Left lobe of liver (tissue), 2 donors: ENCODE results near the gene GPHN. TPM values are rescaled to one million over a fixed set of nuclear protein-coding genes. Genes with fewer than 3 reads are reported as not detected.
"Not testable (repeated sequence)": the region's sequence is repeated elsewhere in the genome, so short reads cannot be mapped to it uniquely, and the experiment has no call there.

Source experiments
- ATAC-seq: fragments of 200-7000 bp; cut with Tn5 transposase; one replicate; pipeline ENCODE4 v1.9.1; 2020; ENCODE audit warnings: mild to moderate bottlenecking, moderate library complexity
- DNase-seq: peaks from one replicate; pipeline ENCODE4 v3.0.0-alpha.2; 2020; ENCODE audit warnings: low spot score
- total RNA-seq: library from RNA; stranded (reverse); gene quantifications from one replicate; pipeline ENCODE4 v1.2.1, GENCODE V29; 2021
- donor health status: DM: no; HTN: no; CAD: no; lungs with moderate emphysema.
- donor health status: DM: no; HTN: yes; CAD: no.

The GPHN gene
- total RNA-seq, 1 donor from 2014 or later, result 43.0 TPM

DNA sequence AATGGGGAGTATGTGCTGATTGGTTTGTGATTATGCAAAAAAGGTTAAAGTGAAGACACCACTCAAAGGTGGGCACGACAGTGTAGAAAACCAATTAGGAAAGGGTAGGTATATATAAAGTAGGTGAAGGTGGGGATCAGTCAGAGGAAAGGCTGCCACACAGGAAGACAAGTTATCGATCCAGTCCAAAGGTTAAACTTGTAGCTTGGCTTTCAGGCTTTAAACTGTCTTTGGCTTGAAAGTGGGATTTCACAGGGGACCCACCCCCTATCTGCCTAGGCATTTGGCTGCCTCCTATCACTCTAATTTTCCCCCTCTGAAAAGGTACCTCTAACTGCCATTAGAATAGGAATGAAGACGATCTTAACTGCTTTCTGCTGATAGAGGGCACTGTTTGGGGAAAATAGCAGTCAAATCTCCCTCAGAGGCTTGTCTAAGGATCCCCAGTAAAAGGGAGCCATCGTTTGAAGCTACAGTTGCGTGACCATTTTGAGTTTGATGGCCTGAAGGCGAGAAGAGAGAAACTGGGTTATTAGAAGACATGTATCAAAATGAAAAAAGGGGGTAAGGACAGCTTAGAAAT lies 250.2 kb downstream of the GPHN start:
- DNase-seq (no peak), ATAC-seq (peak; percentile 83)

DNA sequence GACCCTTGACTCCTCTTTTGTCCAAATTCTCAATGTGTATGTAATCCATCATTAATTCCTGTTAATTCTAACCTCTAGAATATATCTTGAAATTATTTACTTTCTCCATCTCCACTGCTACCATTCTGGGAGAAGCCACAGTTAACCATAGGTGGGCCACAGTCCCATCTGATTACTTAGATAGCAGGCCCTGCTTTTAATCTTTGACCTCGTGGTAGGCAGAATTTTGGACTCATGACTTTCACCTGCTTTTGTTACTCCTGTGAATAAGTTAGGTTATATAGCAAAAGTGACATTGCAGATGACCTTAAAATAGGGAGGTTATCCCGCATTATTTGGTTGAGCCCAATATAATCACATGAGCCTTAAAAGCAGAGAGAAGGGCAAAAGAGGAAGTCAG lies 264.2 kb downstream of the GPHN start:
- ATAC-seq, result peak; percentile 66
- DNase-seq, result no peak

DNA sequence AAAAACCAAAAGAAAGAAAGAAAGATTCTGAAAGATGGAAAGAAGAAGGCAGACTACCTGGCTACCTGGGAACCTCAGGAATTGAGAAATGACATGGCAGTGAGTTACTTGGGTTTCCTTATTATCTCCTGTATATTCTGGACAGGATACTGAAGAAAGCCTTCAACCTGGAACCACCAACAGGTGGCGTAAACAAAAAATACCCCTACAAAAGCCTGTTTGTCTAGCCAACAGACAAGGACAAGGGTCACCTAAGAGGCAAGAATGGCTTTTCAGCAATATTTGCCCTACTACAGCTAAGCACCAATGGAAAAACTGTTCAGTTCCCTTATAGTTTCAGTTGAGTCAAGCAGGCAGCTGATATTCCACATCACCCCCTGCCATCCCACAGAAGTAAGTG lies 274.9 kb downstream of the GPHN start:
- ATAC-seq, result peak; percentile 64
- DNase-seq, result no peak

DNA sequence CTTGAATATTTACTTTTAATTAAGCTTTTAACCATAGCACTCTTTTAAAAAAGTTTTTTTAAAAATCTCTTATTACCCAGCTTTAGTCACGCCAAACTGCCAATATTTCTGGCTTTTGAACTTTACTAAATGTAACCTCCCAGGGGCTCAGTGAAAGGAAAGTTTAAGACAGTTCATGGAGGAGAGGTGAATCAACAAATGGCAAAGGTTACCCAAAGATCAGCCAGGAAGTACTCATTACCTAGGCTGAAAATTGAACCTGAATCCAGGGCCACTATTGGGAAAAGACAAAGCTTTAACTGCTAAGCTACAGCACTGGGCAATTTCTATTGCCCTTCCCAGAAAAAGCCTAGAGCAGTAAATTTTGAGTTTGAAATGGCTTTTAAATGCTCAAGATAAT lies 282.2 kb downstream of the GPHN start:
- peak; percentile 93 for ATAC-seq

DNA sequence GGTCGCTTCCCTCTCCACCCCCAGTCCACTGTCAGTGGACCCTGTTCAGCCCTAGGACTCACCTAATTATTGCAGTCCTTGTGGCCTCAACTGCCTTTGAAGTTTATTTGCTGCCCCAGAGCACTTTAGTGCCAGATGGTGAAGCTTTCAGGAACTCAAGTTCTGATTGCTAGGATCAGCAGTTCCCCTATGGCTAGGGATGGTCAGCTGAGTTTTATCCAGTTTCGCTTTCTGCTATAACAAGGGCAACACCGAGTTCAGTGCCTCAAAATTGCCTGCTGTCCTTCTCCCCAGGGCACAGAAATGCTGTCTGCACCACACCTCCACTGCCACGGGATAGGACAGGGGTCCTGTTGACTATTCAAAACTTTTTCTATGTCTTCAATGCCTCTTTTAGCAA lies 295.0 kb downstream of the GPHN start:
- DNase-seq (no peak), ATAC-seq (peak; percentile 49)

More for the DNA sequence above, 282.2 kb downstream of the GPHN start:
- no peak for DNase-seq

DNA sequence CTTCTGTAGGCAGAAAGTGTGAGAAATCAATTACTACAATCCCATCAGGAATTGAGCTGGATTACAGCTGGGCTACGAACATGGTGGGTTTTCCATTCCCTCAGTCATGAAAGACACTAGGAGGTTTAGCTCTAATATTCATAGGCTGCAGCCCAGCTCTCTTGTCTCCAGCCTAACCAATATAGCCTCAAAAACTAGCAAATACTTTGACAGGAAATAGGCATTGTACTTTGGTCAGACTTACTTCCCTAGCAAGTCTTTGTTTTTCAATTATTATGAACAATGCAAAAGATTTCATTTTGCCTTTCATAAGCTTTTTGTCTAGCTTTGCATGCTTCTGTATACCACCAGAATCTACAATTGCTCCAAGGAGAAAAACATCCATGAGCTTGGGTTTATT lies 296.2 kb downstream of the GPHN start:
- ATAC-seq (peak; percentile 29), DNase-seq (no peak)

DNA sequence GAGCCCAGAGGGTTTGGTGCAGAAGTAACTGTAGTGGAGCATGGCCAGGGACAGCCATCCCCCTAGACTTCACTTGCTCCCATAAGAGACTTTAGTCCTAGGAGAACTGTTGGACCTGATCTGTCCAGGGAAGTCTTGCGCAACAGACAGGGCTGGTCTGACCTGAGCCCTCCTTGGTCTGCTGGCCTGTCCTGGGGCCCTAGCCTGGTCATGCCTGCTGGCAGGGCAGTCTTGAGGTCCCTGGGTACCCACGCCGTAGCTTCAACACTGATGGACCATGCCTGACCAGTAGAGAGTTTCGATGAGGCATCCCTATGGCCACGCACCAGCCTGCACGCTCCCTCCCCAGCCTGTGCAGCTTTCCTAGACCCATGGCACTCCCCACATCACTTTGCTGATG lies 305.7 kb downstream of the GPHN start:
- ATAC-seq, result peak; percentile 52
- no peak for DNase-seq

DNA sequence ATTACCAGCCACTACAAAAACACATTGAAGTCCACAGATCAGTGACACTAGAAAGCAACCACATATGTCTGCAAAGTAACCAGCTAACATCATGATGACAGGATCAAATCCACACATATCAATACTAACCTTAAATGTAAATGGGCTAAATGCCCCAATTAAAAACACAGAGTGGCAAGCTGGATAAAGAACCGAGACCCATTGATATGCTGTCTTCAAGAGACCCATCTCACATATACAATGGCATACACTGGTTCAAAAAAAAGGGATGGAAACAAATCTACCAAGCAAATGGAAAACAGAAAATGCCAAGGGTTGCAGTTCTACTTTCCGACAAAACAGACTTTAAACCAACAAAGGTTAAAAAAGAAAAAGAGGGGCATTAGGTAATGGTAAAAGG lies 307.7 kb downstream of the GPHN start:
- DNase-seq (no peak), ATAC-seq (no peak)

DNA sequence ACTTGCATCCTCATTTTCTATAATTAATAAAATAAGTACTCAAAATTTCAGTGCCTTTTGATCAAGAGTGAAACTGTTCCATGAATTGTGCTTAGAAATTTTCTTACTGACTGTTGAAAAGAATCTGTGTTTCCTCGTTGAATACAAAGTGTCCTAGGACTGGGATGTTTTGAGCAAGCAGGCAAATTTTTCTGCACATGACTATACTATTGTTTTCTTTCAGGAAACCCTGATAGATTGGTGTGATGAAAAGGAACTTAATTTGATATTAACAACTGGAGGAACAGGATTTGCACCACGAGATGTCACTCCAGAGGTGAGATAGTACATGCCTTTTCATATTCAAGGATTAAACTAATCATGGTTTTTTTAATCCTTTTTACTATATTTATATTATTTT lies 316.3 kb downstream of the GPHN start:
- ATAC-seq (peak; percentile 16), DNase-seq (no peak)

DNA sequence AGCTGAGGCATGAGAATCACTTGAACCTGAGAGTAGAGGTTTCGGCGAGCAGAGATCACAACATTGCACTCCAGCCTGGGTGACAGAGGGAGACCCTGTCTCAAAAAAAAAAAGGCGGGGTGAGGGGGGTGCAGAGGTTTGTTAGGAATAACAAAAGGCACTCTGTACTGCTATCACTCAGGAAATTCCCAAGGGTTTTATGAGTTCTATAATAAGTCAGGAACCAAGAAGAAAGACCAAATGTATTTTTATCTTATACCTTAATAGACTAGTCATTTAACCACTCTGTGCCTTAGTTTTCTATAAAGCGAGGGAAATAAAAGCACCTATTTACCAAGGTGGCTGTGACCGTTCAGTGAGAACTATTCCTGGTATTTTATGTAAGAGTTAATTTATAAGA lies 319.2 kb downstream of the GPHN start:
- no peak for ATAC-seq
- no peak for DNase-seq

DNA sequence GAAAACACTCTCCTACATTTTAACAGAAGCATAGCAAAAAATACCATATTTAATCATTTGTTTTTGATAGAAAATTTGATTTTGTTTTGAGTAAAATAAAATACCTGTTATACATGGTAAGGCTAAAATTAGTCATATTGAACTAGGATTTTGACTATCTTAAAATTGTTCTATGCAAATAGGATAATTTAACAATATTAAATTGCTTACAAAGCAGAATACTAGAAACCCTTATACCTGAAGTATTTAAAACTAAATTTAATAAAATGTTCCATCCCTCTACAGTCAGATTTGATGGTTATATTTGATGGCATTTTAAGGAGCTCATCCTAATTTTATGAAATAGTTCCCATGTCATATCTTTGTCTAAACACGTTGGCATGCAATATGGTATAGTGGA lies 323.2 kb downstream of the GPHN start:
- DNase-seq (no peak), ATAC-seq (no peak)

DNA sequence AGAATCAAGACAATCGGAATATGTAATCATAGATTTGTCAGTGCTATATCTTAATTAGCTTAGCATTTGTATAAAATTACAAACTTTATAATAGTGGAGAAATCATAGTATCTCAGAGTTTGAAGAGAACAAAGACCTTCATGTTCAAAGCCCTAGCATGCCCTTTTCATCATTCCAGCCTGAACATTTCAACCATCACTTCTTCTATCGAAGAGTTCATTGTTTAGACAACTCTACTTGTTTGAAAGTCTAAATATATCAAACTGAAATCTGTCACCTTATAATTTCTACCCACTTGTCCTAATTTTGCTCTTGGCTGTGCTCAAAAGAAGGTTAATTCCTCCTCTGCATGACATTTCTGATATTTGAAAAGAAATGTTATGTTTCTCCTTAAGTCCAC lies 325.9 kb downstream of the GPHN start:
- no peak for DNase-seq
- no peak for ATAC-seq

DNA sequence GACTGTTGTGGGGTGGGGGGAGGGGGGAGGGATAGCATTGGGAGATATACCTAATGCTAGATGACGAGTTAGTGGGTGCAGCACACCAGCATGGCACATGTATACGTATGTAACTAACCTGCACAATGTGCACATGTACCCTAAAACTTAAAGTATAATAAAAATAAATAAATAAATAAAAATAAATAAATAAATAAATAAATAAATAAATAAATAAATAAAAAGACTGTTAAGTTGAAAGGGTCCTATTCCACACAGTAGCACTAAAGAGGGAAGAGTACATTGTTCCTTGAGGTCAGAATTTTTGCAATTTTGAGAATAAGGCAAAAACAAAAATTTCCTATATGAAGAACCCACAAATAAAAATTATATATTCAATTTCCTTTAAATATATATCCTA lies 329.5 kb downstream of the GPHN start:
- not testable (repeated sequence) for ATAC-seq, DNase-seq

DNA sequence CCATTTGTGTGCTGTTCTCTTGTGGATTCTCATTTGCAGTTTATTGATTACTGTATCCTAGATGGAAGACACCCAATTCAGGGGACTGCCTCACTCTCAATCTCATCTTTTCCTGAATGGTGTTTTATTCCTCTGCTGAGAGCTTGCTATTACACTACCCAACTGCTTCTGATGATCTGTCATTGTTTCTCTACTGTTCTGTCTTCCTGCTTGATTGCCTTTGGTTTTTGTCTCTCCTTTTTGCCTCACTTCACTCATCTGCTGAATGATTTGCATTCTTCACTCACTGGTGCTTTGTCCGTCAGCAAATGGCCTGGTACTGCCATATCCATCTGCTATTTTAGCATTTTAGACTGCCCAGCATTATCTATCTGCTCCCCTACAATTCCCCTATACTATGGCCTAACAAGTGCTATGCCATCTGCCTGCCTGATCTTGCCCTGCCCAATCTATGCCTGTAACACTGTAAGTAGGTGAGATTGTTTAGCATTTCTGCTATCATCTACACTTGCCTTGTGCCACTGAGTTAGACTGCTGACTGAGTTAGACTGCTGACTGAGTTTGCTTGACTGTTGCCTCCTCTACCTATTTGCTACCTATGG lies 335.1 kb downstream of the GPHN start:
- DNase-seq, result no peak
- peak; percentile 17 for ATAC-seq

DNA sequence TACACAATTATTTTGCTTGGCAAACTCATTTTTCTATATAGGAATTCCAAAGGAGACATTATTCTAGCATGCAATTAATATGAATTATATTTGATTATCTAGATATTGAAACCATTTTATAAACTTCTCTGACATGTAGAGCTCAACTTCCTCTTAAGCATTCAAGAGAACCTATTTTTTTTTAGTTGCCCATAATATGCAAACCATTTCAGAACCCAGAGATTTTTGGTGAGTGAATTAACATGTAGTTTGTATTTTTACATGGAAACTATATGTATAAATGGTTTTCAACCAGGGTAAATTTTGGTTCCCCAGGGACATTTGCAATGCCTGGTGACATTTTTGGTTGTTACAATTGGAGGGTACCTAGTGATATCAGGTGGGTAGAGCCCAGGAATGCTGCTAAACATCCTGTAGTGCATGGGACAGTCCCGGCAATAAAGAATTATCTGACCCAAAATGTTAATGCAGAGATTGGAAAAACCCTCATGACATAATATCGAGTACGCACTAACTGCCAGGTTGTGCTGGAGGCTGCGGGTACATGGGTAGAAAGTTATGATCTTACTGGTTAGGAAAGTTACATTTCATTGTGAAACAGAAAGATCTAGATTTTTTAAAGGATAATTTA lies 342.4 kb downstream of the GPHN start:
- ATAC-seq, result no peak

DNA sequence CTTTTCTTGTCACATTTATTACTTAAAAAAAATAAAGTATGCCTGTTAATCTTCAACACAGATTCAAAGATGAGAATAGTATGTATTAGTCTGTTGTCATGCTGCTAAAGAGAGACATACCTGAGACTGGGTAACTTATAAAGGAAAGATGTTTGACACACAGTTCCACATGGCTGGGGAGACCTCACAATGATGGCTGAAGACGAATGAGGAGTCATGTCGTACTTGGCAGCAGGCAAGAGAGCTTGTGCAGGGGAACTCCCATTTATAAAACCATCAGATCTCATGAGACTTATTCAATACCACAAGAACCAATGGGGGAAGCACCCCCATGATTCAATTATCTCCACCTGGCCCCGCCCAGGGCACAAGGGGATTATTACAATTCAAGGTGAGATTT lies 345.4 kb downstream of the GPHN start:
- ATAC-seq (no peak), DNase-seq (no peak)

More for the DNA sequence above, 342.4 kb downstream of the GPHN start:
- DNase-seq, result no peak

DNA sequence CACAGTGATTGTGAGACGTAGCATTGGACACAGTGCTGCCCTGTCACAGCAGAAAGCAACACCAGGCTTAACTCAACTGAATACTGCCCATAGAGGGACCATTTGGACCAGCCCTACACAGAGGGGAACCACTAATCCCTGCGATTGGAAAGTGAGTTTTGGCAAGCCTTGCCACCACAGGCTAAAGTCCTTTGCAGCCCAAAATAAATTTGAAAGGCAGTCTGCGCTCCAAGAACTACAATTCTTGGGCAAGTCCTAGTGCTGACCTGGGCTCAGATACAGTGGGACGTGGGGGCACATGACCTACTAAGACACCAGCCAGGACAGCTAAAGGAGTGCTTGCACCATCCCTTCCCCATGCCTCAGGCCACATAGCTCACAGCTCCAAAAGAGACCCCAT lies 349.9 kb downstream of the GPHN start:
- ATAC-seq, result peak; percentile 81
- DNase-seq, result no peak

DNA sequence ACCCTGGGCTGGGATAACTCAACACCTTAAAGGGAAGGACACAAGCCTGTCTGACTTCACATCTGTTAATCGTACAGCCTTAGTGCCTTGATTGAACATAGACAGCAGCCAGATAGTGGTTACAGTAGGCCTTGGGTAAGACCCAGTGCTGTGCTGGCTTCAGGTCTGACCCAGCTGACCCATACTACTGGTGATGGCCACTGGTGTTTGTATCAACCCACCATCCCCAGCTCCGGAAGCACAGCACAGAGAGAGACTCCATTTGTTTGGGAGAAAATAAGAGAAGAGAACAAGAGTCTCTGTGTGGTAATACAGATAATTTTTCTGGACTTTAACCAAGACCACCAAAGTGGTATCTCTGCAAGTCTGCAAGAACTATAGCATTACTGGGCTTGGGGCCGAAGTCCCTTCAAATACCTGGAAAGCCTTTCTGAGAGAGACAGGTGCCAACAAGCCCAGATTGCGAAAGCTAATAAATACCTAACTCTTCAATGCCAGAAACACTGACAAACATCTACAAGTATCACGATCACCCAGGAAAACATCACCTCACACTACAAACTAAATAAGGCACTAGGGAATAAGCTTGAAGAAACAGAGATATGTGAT lies 351.2 kb downstream of the GPHN start:
- ATAC-seq (peak; percentile 73), DNase-seq (no peak)

DNA sequence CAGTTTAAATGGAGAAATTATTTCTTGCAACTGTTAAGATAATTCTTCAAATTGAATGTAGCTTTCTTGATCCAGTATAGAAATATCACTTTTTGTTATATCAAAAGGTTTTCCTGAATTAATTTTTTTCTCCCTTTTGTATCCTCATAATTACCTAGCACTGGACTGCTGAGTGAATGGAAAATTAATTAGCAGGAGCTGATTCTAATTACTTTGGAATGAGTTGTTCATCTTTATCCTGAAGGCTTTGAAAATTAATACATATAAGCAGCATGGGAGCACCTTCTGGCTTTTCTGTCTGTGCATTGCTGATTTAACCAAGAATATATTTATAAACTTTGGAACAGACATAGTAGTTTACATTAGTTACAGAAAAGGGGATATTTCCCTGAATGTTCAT lies 373.6 kb downstream of the GPHN start:
- ATAC-seq, result no peak
- DNase-seq, result no peak

DNA sequence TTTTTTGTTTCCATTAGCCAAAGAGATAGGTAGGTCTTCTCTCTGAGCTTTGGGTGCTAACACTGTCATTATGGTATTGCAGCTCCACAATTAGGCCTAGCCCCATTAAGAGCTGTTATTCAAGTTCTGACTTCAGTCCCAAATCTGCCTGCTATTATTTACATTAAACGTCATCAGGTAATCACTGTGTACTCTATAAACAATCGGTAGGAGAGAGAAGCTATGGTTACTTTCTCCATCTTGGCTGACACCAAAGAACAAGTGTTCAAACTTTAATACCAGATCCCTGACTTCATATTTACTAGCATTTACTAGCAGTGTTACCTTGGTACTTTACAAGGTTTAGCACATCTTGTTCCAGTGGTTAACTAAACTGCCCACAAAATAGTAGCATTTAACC lies 376.2 kb downstream of the GPHN start:
- ATAC-seq, result no peak

DNA sequence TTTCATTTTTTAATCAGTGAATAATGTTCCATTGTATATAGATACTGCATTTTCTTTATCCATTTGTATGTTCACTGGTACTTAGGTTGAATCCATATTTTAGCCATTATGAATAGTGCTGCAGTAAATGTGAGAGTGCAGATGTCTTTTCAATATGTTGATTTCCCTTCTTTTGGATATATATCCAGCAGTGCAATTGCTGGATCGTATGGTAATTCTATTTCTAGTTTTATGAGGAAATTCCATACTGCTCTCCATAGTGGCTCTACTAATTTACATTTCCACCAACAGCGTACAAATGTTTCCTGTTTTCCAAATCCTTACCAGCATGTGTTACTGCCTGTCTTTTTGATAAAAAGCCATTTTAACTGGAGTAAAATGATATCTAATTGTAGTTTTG lies 392.8 kb downstream of the GPHN start:
- DNase-seq (no peak), ATAC-seq (no peak)

More for the DNA sequence above, 376.2 kb downstream of the GPHN start:
- no peak for DNase-seq

DNA sequence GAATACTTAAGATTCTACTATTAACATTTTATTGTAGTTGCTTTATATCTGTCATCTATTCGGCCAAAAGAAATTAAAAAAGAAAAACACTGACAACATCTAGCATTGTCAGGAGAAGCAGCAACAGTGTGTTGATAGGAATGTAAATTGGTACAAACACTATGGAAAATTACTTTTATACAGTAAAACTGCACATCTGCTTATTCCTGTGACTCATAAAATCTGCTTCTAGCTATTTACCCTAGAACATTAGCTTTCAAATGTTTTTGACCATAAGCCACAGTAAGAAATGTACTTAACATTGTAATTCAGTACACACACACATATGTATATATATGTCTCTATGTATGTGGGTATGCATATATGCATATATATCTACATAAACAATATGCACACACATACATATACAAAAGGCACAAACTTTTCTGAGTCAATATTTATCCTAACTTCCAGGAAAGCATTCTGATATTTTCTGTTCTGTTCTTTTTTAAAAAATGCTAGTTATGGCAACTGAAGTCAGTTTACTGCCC lies 402.4 kb downstream of the GPHN start:
- DNase-seq, result no peak
- no peak for ATAC-seq
